Esophagus mucosa (tissue), 1 donor: ENCODE measurements around the gene AEN. TPM values are rescaled to one million over a fixed set of nuclear protein-coding genes. Genes with fewer than 3 reads are reported as not detected.

Experiments
- ATAC-seq: fragments of 200-7000 bp; cut with Tn5 transposase; one replicate; pipeline ENCODE4 v1.9.1; 2020
- total RNA-seq: library from RNA; stranded (reverse); gene quantifications from one replicate; pipeline ENCODE4 v1.2.4, GENCODE V29; 2023
- donor health status: DM: yes; HTN: yes; CAD: no.

The AEN gene
- total RNA-seq, 1 donor from 2014 or later = 15.8 TPM

DNA sequence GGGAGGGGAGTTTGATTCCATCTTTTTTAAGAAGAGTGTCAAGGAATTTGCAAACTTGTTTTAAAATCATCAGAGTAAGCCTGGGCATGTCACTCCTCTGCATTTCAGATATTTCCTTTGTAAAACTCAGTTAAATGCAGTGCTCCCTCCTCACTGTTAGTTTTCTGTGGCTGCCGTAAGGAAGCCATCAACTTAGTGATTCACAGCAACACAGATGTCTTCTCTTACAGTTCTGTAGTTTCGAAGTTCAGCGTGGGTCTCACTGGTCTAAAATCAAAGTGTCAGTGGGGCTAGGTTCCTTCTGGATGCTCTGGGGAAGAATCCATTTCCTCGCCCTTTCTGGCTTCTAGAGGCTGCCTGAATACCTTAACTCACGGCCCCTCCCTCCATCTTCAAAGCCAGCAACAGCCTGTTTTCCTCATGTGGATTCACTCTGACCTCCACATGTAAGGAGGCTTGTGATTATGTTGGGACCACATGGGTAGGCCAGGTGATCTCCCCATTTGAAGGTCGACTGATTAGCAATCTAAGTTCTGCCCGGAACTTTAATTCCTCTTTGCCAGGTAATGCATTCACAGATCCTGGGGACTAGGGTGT lies 30.1 kb downstream of the AEN start:
- ATAC-seq = no peak

DNA sequence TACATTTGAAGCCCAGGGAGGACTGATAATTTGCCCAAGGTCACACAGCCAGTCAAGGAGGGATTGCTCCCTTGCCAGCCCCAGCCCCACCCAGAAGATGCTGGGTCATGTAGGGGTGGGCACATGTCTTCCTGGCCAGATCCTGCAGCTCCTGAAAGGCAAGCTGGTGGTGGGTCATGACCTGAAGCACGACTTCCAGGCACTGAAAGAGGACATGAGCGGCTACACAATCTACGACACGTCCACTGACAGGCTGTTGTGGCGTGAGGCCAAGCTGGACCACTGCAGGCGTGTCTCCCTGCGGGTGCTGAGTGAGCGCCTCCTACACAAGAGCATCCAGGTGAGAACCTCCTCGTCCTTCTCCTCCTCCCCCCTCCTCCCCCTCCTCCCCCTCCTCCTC lies 30.8 kb downstream of the AEN start:
- no peak for ATAC-seq

DNA sequence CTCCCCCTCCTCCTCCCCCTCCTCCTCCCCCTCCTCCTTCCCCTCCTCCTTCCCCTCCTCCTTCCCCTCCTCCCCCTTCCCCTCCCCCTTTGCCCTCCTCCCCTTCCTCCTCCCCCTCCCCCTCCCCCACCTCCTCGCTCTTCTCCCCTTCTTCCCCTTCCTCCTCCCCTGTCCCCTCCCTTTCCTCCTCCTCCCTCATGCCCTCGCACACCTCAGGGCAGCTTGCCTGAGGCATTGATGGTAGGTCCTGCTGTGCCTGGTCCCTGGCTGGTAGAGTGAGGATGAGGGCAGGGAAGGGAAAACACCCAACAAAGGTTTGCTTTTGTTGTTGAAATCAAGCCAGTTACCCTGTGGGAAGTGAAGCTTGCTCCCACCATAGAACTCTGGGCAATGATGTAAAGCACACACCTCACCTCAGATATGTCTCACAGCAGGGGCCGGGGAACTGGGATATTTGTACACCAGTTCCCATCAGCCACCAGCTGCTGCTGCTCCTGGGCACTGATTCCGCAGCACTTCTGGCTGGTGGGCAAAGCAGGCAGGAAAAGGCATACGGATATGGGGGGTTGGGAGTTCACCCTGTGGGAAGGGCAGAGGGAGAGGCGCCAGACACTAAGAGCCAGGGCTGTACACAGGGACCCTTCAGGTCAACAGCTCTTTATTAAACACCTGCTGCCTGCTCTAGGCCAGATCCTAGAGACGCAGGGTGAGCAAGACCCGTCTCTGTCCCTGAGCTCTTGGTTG lies 31.5 kb downstream of the AEN start:
- ATAC-seq = no peak

DNA sequence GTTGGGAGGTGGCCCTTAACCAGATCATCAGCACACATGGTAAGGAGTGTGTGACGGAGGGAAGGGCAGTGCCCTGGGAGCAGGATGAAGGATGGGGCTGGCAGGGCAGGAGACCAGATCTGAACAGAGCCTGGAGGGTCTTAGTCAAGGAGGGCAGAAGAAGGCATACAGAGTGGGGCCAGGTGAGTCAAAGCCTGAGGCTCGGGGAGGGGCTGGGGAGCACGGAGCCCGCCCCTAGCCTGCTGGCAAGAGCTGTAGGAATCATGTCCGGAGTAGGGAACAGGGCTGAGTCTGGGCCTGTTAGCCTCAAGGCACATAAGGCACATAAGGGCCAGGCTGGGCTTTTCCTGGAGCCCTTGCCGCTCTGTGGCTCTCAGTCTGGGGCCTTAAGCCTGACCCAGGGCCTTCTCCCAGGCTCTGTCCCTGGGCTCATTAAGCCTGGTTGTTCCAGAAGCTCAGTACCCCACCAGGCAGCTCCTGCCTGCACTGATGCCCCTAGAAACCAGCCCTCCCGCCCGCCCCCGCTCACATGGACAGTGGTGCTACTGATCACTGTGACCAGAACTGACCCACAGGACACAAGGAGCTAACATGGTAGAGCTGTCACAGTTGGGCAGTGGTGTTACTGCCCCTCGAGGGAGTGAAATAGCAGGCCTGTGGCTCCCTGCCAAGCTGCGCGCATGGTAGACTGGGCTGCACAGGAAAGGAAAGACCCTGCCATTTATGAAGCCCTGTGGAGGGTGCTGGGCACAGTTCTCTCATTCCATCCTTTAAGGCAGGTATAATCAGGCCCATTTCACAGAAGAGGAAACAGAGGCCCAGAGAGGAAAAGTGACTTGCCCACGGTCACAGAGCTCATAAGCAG lies 32.3 kb downstream of the AEN start:
- peak; percentile 19 for ATAC-seq

DNA sequence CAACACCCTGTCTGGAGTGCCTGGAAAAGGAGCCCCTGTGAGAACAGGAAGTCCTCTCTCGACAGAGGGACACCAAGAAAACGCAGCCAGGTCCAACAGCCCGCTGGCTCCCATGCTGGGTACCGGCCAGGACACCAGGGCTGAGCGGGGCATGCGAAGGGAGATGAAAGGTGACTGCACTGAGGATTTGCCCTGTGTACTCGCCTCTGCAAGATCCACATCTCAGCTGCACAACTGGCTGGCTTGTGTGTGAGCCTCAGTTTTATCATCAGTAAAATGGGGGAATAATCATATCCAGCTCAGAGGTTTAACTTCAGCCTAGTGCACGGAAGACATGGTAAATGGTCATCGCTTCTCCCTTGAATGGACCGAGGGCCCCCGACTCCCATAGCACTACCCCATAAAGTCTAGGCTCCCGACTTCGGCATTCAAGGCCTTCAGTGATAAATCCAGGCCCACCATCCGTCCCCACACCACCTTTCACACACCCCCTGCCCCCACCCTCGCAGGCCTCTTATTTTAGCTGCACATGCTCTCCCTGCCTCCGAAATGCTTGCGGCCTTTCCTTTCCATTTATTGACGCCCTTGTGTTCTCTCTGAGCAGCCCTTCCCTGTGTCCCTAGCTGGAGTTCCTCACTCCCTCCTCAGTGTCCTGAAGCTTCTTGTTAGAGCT lies 33.4 kb downstream of the AEN start:
- ATAC-seq = no peak

DNA sequence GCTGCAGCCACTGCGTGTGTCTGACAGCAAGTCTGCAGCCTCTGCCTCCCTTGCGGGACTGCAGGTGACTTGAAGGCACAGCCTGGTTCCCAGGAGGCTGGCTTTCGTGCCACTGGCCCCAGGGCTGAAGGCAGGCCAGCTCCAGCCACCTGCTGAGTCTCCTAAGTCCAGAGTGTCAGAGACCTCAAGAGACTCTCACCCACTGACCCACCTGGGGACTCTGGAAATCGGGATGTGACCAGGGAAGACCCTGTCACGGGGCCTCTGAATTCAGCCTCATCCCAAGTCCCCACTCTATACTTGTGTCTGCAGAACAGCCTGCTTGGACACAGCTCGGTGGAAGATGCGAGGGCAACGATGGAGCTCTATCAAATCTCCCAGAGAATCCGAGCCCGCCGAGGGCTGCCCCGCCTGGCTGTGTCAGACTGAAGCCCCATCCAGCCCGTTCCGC lies 34.0 kb downstream of the AEN start:
- ATAC-seq = no peak

DNA sequence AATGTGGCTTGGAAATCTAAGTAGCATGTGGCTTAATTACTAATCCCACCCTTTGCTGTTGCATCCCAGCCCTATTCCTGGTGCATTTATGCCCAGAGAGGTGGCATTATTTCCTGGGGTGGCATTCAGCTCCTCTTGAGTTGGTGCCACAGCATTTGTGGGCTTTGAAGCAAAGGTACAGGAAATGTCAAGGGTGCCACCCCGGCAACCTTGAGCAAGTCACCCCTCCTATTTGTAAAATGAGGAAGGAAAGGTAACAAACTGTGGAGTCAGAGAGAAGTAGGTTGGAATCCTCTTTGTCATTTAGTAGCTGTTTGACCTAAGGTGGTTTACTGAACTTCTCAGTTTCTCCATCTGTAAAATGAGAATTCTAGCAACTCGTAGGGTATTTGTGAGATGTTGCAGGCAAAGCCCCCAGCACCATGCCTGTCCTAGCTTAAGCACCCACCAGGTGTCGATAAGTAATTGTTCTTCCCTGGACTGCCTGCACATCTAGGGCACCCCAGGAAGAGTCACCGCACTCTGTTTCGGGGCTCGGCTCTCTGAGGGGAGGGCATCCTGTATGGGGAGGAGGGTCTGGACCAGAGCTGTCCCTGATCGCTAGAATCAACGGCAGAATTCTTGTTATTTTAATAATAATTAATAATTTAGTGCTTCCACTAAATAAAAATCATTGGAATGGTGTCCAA lies 34.8 kb downstream of the AEN start:
- ATAC-seq = no peak

DNA sequence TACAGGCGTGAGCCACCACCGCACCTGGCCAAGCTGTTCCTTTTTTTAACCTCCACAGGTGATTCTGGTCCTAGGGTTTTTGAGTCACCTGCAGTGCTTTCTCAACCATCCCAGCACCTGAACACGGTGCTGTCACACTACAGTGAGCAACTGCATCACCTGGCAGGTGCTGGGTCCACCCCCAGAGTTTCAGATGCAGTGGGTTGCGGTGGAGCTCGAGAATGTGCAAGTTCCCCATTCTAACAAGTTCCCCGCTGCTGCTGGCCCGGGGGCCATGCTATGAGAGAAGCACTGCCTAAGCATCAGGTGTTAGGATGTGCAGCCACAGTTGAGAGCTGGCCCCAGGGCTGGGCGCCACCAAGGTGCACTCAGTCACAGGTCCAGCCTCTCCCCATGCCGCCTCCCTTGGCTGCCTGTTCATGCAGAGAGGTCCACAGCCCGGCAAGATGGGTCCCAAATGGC lies 35.7 kb downstream of the AEN start:
- peak; percentile 39 for ATAC-seq

DNA sequence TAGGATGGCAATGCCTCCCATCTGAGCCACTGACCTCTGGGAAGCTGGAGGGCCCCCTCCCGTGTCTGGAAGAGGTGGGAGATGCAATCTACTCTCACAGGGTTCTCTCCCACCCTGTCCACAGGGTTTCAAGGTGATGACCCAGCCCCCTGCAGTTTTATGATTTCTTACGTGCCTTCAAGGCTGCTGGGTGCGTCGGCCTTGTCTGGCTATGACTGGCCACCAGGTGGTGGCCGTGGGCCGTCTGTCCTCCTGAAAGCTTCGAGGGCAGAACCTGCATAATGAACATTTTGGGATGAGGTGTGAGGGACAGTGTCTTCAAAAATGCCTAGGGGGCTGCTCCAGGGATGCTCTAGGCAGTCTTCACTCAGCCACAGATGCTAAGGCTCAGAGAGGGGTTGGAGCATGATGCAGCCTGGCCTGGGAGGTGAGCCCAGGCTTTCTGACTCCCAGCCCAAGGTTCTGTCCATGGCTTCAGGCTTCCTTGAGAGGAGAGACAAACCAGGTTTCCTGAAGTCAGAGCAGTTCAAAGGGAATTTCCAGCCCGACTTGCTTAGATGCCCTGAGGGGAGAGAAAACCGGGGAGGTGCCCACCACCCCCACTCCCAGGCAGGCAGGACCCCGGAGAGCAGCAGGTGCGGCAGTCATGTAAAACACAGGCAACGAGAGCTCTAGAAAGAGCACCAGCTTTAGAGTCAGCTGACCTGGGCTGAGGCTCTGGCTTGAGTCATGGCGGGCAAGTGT lies 36.4 kb downstream of the AEN start:
- peak; percentile 20 for ATAC-seq

DNA sequence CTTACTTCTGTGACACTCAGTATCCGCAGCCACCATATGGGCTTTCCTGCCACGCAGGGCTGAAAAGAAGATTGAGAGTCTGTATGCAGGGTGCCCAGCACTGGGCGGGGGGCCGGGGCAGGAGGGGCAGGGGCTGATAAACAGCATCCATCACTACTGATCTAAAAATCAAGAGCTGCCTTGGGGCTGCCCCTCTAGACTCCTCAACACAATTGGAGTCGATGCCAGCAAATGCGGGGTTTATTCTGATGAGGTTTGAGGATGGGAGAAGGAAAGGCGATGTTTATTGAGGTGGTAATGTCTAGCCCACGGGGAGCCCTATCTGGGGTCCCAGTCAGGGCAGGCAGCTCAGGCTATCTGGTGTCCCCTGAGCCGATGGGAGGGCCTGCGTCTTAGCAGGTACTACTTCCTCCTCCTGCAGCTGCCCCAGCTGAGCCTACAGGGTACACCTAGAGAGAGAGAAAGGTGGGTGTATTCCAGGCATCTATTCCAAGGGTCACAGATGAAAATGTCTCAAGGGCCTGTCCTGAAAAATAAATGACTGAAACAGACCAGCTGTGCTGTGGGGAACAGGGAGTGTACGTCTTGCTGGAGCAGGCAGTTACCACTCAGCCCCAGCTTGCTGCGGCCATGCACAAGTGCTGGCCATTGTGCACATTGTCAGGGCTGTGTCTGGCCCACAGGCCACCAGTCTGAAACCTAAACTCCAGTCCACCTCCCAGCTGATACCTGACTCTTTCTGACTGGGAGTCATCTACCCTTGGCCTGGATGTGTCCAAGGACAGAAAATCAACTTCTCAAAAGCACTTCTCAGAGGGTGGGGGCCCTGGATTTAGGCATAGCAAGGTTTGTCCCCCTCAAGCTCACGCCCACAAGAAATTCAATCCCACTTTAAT lies 37.2 kb downstream of the AEN start:
- ATAC-seq = no peak

DNA sequence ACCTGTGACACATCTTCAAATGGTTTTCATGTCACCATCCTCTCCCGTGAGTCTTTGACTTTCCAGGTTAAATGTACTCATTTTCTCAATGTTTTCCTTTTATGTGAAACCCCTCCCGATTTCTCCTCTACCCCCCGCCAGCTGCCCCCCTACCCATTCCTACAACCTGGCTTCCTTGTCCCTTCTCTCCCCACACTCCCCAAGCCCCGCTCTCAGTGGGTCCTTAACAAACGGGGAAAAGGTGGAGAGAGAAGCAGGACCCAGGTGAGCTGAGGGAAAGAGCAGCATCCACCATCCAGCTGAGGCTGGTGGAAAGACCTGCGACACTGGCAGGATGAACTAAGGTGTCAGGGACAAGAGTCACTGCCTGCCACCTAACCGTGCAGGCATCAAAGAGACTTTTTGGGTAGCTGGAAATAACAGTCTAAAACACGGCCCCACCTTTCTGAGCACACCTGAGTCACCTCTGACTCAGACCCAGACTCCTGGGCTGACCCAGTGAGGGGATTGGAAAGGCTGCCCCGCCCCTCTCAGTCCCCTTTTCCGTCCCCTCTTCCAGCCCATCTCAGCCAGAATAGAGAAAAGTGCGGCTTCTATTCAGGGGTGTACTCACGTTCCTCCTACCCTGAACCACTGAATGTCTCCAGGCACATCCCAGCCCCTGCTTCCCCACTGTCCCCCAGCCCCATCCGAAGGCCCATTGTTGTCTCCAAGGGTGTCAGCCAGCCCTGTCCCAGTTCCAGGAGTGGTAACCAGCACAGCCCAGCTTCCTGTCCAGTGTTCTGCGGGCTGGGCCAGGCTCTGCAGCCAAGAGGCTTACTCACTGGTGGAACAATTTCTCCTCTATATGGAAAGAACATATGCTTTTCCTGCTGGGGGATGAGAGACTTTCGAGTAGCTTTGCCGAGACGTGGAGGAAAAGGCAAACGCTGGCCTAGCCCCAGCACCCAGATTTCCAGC lies 38.1 kb downstream of the AEN start:
- peak; percentile 86 for ATAC-seq

DNA sequence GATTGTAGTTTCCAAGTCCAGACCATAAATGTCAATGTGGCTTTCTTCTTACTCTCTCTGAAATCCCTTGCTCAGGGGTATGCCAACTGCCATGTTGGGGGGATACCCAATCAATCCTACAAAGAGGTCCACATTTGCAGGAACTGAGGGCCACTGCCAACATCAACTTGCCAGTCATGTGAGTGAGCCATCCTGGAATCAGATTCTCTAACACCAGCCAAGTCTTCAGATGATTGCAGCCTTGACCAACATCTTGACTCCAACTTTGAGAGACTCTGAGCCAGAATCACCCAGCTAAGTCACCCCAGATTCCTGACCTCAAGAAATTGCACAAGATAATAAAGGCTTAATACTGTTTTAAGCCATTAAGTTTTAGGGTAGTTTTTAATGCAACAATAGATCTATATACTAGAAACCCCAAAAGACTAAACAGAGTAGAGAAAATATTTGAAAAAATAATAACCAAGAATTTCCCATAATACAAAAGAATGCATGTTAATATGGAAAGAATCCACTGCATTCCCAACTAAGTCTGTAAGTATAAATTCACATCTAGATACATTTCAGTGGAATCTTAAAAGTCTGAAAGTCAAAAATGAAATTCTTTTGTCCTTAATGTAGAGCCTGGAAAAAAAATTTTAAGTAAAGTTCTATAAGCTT lies 40.0 kb downstream of the AEN start:
- ATAC-seq = no peak

DNA sequence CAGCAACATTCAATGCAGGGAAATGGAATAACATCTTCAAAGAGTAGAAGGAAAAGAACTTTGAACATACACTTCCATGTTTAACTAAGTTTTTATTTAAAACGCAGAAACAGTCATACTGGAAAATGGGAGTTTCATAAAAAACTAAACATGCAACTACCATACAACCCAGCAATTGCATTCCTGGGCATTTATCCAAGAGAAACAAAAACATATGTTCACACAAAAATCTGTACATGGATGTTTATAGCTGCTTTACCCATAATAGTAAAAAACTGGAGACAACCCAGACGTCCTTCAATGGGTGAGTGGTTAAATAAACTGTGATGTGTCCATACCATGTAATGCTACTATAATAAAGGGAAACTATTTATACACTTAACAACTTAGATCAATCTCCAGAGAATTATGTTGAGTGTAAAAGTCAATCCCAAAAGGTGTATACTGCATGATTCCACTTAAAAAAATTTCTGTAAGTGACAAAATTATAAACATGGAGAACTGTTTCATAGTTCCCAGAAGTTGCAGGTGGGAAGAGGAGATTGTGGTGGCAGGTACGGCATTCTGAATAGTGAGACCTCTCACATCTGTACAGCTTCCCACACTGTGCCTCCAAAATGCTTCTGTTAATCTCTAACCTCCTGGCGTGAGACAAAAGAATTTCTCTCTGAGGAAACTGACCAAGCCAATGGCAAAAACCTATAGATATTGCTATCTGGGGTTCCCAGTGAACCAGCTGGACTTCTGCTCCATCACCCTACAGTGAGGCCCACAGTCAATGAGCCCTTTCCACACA lies 40.8 kb downstream of the AEN start:
- ATAC-seq = no peak

DNA sequence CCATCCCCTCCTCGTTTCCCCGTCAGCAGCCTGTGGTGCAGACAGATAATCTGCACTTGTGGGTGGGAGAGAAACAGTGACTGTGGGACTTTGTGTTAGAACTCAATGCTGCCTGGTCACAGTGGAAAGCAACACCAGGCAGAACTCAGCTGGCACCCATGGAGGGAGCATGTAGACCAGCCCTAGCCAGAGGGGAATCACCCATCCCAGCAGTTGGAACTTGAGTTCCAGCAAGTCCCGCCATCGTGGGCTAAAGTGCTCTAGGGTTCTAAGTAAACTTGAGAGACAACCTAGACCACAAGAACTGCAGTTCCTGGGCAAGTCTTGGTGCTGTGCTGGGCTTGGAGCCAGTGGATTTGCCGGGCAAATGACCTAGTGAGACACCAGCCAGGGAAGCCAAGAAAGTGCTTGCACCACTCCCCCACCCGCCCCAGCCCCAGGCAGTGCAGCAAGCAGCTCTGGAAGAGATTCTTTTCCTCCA lies 42.0 kb downstream of the AEN start:
- no peak for ATAC-seq

DNA sequence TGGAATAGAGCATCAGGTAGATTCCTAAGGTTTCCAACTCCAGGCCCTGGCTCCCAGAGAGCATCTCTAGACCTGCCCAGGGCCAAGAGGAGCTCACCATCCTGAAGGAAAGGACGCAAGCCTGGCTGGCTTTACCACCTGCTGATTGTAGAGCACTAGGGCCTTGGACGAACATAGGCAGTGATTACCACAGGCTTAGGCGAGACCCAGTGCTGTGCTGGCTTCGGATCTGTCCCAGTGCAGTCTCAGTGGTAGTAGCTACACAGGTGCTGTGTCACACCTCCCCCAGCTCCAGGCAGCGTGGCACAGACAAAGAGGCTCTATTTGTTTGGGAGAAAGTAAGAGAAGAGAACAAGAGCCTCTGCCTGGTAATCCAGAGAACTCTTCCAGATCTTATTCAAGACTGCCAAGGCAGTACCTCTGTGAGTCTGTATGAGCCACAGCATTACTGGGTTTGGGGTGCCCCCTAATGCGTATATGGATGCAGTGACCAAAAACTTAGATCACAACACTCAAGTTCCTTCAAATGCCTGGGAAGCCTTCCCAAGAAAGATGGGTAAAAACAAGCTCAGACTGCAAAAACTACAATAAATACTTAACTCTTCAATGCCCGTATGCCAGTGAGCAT lies 43.1 kb downstream of the AEN start:
- ATAC-seq = no peak

DNA sequence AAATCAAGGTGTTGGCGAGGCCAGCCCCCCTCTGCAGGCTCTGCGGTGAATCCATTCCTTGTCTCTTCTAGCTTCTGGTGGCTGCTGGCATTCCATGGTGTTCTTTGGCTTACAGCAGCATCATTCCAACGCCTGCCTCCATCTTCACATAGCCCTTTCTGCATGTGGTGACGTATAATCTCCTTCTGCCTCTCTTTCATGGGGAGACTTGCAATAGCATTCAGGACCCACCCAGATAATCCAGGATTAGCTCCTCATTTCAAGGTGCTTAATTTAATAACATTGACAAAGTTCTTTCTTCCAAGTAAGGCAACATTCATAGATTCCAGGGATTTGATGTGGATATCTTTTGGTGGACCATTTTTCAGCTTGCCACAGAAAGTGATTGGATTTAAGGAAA lies 53.5 kb downstream of the AEN start:
- no peak for ATAC-seq

DNA sequence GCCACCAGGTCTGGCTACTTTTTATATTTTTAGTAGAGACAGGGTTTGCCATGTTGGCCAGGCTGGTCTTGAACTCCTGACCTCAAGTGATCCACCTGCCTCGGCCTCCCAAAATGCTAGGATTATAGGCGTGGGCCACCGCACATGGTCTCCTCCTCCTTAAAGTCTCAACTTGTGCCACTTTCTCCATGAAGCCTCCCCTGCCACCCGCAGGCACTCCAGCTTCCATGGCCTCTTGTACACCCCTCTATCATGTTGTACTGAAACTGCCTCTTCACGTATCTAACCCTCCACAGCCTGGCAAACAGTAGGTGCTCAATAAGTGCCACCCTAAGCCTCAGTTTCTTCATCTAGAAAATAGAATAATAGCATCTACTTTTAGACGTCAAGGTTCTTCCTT lies 57.6 kb downstream of the AEN start:
- no peak for ATAC-seq
